Measurements from ENCODE around the gene RBCK1. TPM values are rescaled to one million over a fixed set of nuclear protein-coding genes. Genes with fewer than 3 reads are reported as not detected.

RBCK1 gene
- total RNA-seq, 2 donors from 2014 or later = 84.0 to 102 TPM

GRCh38 chr20:406200-407132, 1.6 kb upstream of the RBCK1 start:
- TF ChIP-seq, protein P1, sequence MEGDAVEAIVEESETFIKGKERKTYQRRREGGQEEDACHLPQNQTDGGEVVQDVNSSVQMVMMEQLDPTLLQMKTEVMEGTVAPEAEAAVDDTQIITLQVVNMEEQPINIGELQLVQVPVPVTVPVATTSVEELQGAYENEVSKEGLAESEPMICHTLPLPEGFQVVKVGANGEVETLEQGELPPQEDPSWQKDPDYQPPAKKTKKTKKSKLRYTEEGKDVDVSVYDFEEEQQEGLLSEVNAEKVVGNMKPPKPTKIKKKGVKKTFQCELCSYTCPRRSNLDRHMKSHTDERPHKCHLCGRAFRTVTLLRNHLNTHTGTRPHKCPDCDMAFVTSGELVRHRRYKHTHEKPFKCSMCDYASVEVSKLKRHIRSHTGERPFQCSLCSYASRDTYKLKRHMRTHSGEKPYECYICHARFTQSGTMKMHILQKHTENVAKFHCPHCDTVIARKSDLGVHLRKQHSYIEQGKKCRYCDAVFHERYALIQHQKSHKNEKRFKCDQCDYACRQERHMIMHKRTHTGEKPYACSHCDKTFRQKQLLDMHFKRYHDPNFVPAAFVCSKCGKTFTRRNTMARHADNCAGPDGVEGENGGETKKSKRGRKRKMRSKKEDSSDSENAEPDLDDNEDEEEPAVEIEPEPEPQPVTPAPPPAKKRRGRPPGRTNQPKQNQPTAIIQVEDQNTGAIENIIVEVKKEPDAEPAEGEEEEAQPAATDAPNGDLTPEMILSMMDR (IDR thresholded peaks at IDR 0.05) = no peak
- Histone ChIP-seq H3K4me3 (peak overlapping the region; percentile 100), H3K36me3 (no peaks in the 10 kb centered on the region), H3K27ac (peak overlapping the region; percentile 56 to 61), H3K4me1 (ENCODE audit: control insufficient read depth in 1 of 2, low read depth in 2 of 2) (peaks cover 12 to 28% of the 10 kb centered on the region in 2 donors), H3K27me3 (replicated peaks; ENCODE audit: insufficient read depth) (no peaks in the 10 kb centered on the region), H3K9me3 (no peaks in the 10 kb centered on the region)
- no peak for DNase-seq (ENCODE audit: low spot score)
- no peak for ATAC-seq (ENCODE audit: insufficient number of reproducible peaks, low FRiP score, low read depth)

- H3K4me1 ChIP-seq (ENCODE audit: control insufficient read depth in 1 of 2, low read depth in 2 of 2) = peaks cover 12 to 28% of the 10 kb centered on the region in 2 donors
- peaks cover 2% of the 10 kb centered on the region for H3K36me3 ChIP-seq
- peak; percentile 75 for ATAC-seq (ENCODE audit: insufficient number of reproducible peaks, low FRiP score, low read depth)
- peak overlapping the region; percentile 56 to 61 for H3K27ac ChIP-seq
- TF ChIP-seq, protein P1 (IDR thresholded peaks at IDR 0.05) = peak; percentile 35
- DNase-seq (ENCODE audit: low spot score) = peak; percentile 23
- H3K9me3 ChIP-seq = no peaks in the 10 kb centered on the region
- no peaks in the 10 kb centered on the region for H3K27me3 ChIP-seq (replicated peaks; ENCODE audit: insufficient read depth)
- H3K4me3 ChIP-seq = peak overlapping the region; percentile 100
Observed at GRCh38 chr20:407133-407952, 756 bp upstream of the RBCK1 start.

DNA sequence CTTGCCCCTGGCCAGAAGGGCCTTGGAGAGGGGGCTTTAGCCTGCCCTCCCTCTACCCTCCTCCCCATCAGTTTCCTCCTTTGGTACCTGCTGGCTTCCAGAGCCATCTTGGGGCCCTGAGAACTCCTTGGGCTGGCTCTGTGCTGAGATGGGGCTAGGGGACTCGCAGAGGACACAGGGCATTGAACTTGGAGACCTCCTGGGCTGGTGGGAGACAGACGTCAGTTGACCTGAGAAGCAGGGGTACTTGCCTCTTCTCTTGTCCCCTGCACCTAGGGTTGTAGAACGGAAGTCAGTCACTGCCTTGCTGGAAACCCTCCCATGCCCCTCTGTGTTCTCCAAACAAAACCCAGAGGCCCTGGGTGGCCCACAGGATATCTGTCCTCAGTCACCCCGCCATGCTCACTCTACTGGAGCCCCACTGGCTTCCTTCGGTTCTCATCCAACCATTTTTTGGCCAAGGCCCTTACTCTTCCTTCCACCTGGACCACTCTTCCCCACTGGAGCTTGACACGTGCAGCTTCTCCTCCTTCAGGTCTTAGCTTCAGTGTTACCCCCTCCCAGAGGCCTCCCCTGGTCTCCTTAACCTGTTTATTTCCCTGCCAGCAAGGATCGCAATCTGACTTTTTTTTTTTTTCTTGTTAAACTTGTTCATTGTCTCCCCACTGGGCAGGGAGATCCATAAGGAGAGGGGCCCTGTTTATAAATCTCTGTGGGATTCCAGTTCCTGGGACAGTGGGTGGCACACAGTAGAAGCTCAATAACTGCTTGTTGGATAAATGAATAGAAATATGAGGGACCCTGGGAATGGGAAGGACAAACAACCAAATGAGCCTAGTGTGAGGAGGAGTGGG, 971 bp downstream of the RBCK1 start:
- TF ChIP-seq, protein P1 (IDR thresholded peaks at IDR 0.05) = no peak
- H3K27ac ChIP-seq = peak overlapping the region; percentile 85 to 95
- no peaks in the 10 kb centered on the region for H3K9me3 ChIP-seq
- peaks cover 4% of the 10 kb centered on the region for H3K36me3 ChIP-seq
- no peaks in the 10 kb centered on the region for H3K27me3 ChIP-seq (replicated peaks; ENCODE audit: insufficient read depth)
- H3K4me1 ChIP-seq (ENCODE audit: control insufficient read depth in 1 of 2, low read depth in 2 of 2) = peaks cover 12 to 28% of the 10 kb centered on the region in 2 donors
- DNase-seq (ENCODE audit: low spot score) (no peak), ATAC-seq (ENCODE audit: insufficient number of reproducible peaks, low FRiP score, low read depth) (no peak)
- peak overlapping the region; percentile 100 for H3K4me3 ChIP-seq

DNA sequence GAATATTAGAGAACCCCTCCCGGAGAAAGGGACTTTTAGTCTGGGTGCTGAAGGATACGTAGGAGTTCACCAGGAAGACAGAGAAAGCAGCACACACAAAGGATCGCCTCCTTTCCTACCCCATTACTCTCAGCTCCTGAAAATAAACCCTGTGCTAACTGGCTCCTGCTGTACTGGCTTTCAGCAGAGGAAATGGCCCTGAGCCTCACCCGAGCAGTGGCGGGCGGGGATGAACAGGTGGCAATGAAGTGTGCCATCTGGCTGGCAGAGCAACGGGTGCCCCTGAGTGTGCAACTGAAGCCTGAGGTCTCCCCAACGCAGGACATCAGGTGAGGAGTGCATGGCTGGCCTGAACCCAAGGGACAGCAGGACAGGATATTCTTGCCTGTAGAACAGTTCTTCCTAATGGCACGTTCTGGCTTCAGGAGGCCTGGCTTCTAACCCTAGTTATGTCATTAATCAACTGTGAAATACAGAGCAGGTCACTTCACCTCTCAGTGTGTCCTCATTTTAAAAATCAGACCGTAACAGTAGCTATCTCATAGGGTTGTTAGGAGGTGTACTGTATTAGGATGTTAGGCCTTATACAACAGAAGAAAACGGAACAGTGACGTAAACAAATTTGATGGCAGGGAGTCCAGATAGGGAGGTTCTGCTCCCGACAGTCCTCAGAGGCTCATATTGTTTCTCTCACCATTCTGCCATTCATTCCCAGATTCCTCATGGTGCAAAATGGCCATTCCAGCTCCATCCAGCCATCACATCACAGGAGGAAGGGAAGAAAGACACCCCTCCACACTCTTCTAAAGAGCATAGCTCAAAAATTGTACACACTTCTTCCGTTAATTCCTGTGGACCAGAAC, 1.8 kb downstream of the RBCK1 start:
- H3K36me3 ChIP-seq = peaks cover 4% of the 10 kb centered on the region
- H3K27ac ChIP-seq = no peak overlapping the region
- H3K4me1 ChIP-seq (ENCODE audit: control insufficient read depth in 1 of 2, low read depth in 2 of 2) = peaks cover 12 to 28% of the 10 kb centered on the region in 2 donors
- H3K27me3 ChIP-seq (replicated peaks; ENCODE audit: insufficient read depth) = no peaks in the 10 kb centered on the region
- TF ChIP-seq, protein P1 (IDR thresholded peaks at IDR 0.05) = no peak
- DNase-seq (ENCODE audit: low spot score) (no peak), ATAC-seq (ENCODE audit: insufficient number of reproducible peaks, low FRiP score, low read depth) (no peak)
- no peaks in the 10 kb centered on the region for H3K9me3 ChIP-seq
- H3K4me3 ChIP-seq = peak overlapping the region; percentile 100
